ENCODE results near the gene XRCC1.
"Not testable (repeated sequence)": the region's sequence is repeated elsewhere in the genome, so short reads cannot be mapped to it uniquely, and the experiment has no call there.

The XRCC1 gene

GRCh38 chr19:43552616-43553015 is 22.7 kb downstream of the XRCC1 start:
- no peak overlapping the region for H3K4me3 ChIP-seq (replicated peaks; ENCODE audit: insufficient read depth, low read length)
- no peaks in the 10 kb centered on the region for H3K27me3 ChIP-seq (ENCODE audit: insufficient read depth, poor library complexity, severe bottlenecking)
- no peak overlapping the region for H3K27ac ChIP-seq (replicated peaks)
- DNase-seq (ENCODE audit: low read depth in 1 of 2, low spot score in 1 of 2), result no peak
- TF ChIP-seq GABPA (IDR thresholded peaks at IDR 0.05; ENCODE audit: low read depth), result no peak
- TF ChIP-seq SPI1 (IDR thresholded peaks at IDR 0.05; ENCODE audit: borderline replicate concordance, low read depth), result no peak
- TF ChIP-seq CTCF (IDR thresholded peaks at IDR 0.05; ENCODE audit: insufficient read depth, low read length), result no peak
- TF ChIP-seq POLR2AphosphoS5 (IDR thresholded peaks at IDR 0.05; ENCODE audit: low read depth), result no peak
- TF ChIP-seq, protein P1, sequence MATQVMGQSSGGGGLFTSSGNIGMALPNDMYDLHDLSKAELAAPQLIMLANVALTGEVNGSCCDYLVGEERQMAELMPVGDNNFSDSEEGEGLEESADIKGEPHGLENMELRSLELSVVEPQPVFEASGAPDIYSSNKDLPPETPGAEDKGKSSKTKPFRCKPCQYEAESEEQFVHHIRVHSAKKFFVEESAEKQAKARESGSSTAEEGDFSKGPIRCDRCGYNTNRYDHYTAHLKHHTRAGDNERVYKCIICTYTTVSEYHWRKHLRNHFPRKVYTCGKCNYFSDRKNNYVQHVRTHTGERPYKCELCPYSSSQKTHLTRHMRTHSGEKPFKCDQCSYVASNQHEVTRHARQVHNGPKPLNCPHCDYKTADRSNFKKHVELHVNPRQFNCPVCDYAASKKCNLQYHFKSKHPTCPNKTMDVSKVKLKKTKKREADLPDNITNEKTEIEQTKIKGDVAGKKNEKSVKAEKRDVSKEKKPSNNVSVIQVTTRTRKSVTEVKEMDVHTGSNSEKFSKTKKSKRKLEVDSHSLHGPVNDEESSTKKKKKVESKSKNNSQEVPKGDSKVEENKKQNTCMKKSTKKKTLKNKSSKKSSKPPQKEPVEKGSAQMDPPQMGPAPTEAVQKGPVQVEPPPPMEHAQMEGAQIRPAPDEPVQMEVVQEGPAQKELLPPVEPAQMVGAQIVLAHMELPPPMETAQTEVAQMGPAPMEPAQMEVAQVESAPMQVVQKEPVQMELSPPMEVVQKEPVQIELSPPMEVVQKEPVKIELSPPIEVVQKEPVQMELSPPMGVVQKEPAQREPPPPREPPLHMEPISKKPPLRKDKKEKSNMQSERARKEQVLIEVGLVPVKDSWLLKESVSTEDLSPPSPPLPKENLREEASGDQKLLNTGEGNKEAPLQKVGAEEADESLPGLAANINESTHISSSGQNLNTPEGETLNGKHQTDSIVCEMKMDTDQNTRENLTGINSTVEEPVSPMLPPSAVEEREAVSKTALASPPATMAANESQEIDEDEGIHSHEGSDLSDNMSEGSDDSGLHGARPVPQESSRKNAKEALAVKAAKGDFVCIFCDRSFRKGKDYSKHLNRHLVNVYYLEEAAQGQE (IDR thresholded peaks at IDR 0.05; ENCODE audit: insufficient replicate concordance, low read depth), result no peak

DNA sequence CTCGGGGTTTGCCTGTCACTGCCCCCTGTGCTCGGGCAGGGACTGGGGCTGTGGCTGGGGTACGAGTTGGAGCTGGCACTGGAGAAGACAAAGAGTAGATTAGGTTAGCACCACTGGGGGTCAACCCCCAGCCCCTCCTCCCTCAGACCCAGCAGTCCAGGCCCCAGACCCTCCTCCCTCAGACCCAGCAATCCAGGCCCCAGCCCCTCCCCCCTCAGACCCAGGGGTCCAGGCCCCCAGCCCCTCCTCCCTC is 23.2 kb downstream of the XRCC1 start:
- H3K27me3 ChIP-seq (ENCODE audit: insufficient read depth, poor library complexity, severe bottlenecking), result no peaks in the 10 kb centered on the region
- no peak overlapping the region for H3K27ac ChIP-seq (replicated peaks)
- TF ChIP-seq GABPA (IDR thresholded peaks at IDR 0.05; ENCODE audit: low read depth) (no peak), POLR2AphosphoS5 (IDR thresholded peaks at IDR 0.05; ENCODE audit: low read depth) (no peak), SPI1 (IDR thresholded peaks at IDR 0.05; ENCODE audit: borderline replicate concordance, low read depth) (no peak), CTCF (IDR thresholded peaks at IDR 0.05; ENCODE audit: insufficient read depth, low read length) (no peak)
- TF ChIP-seq, protein P1 (IDR thresholded peaks at IDR 0.05; ENCODE audit: insufficient replicate concordance, low read depth), result no peak
- DNase-seq (ENCODE audit: low read depth in 1 of 2, low spot score in 1 of 2), result no peak
- H3K4me3 ChIP-seq (replicated peaks; ENCODE audit: insufficient read depth, low read length), result no peak overlapping the region

DNA sequence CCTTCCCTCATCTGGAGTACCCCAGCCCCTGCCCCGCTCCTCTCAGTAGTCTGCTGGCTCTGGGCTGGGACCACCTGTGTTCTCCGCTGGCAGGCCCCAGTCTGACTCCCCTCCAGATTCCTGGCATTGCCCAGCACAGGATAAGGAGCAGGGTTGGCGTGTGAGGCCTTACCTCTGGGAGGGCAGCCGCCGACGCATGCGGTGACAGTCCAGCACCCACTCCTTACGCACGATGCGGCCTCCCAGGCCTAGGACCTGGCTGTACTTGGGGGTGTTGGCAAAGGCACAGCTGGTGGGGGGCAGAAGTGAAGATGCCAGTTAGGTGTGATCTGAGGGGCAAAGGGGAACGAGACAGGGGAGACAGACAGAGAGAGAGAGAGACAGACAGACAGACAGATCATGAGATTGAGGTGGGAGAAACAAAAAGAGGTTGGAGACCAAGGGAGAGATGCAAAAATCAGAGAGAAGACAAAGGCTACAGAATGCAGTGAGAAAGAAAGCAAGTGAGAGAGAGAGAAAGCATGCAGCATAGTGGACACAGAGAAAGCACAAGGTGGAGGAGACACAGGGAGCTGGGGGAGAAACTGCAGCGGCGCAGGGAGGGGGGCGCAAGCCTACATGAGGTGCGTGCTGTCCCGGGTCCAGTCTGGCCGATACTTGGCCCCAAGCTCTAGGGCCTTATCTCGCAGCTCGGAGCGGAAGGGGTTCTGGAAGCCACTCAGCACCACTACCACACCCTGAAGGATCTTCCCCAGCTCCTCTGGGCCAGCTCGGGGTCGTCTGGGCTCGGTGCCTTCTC is 23.7 kb downstream of the XRCC1 start:
- TF ChIP-seq POLR2AphosphoS5 (IDR thresholded peaks at IDR 0.05; ENCODE audit: low read depth) (no peak), CTCF (IDR thresholded peaks at IDR 0.05; ENCODE audit: insufficient read depth, low read length) (no peak)

GRCh38 chr19:43548706-43549105 is 26.6 kb downstream of the XRCC1 start:
- no peaks in the 10 kb centered on the region for H3K27me3 ChIP-seq (ENCODE audit: insufficient read depth, poor library complexity, severe bottlenecking)
- no peak for DNase-seq (ENCODE audit: low read depth in 1 of 2, low spot score in 1 of 2)
- no peak for TF ChIP-seq SPI1 (IDR thresholded peaks at IDR 0.05; ENCODE audit: borderline replicate concordance, low read depth)
- TF ChIP-seq POLR2AphosphoS5 (IDR thresholded peaks at IDR 0.05; ENCODE audit: low read depth), result no peak
- TF ChIP-seq, protein P1 (IDR thresholded peaks at IDR 0.05; ENCODE audit: insufficient replicate concordance, low read depth), result no peak

More for the DNA sequence above, 23.7 kb downstream of the XRCC1 start:
- DNase-seq (ENCODE audit: low read depth in 1 of 2, low spot score in 1 of 2), result no peak
- no peak overlapping the region for H3K27ac ChIP-seq (replicated peaks)
- H3K4me3 ChIP-seq (replicated peaks; ENCODE audit: insufficient read depth, low read length), result no peak overlapping the region
- no peaks in the 10 kb centered on the region for H3K27me3 ChIP-seq (ENCODE audit: insufficient read depth, poor library complexity, severe bottlenecking)

GRCh38 chr19:43547926-43548325 is 27.4 kb downstream of the XRCC1 start:
- H3K27me3 ChIP-seq (ENCODE audit: insufficient read depth, poor library complexity, severe bottlenecking); H3K27ac ChIP-seq (replicated peaks); H3K4me3 ChIP-seq (replicated peaks; ENCODE audit: insufficient read depth, low read length); DNase-seq (ENCODE audit: low read depth in 1 of 2, low spot score in 1 of 2): not testable (repeated sequence)

More at GRCh38 chr19:43548706-43549105, 26.6 kb downstream of the XRCC1 start:
- Histone ChIP-seq H3K27ac (replicated peaks) (no peak overlapping the region), H3K4me3 (replicated peaks; ENCODE audit: insufficient read depth, low read length) (no peak overlapping the region)

Measured in HL-60 (cell line).